ENCODE results near the gene PTH1R.

DNA sequence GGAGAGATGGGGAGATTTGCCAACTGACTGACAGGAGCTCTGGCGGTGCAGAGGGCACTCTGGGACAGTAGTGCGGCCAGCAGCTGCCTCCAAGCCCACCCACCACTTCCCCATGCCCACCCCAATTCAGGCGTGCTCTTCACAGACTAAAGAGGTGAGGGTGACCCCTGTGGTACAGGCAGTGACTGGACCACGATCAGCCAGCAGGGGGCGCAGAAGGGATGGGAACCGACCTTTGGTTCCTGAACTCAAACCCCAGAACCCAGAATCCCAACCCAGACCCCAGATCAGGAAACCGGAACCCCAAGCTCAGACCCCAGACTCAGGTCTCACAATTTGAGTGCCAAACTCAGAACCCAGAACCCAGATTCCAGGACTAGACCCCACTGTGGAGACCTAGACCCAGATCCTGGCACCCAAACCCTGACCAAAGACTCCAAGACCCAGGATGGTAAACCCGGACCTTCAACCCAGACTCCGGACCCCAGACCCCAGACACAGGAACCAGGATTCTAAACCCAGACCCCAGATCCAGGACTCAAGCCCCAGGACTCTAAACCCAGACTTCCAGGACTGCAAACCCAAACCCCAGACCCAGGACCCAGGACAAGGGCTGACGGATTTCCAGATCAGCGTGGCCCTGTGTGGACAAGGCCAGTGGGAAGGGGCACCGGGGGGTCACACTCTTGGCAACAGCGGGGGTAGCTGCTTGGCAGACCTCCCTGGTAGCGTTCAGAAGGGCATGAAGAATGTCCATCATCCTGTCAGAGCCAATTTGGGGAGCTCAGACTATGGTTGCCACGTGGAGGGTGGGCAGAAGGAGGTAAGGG lies 10.6 kb upstream of the PTH1R start:
- no peak for TF ChIP-seq USF2 (IDR thresholded peaks at IDR 0.05; ENCODE audit: borderline replicate concordance, low read depth, low read length)
- no peak for TF ChIP-seq ZNF274 (IDR thresholded peaks at IDR 0.05; ENCODE audit: insufficient read depth, insufficient read length)
- no peak for TF ChIP-seq ZBTB11 (CRISPR knock-in tag; IDR thresholded peaks at IDR 0.05)
- no peak for TF ChIP-seq GATAD2B (conservative IDR thresholded peaks at IDR 0.05; ENCODE audit: low read depth)
- TF ChIP-seq TCF12 (IDR thresholded peaks at IDR 0.05; ENCODE audit: low read depth, low read length) = no peak
- TF ChIP-seq POLR2AphosphoS5 (IDR thresholded peaks at IDR 0.05; ENCODE audit: low read length) = no peak
- no peak for TF ChIP-seq POLR2A (IDR thresholded peaks at IDR 0.05; ENCODE audit: low read depth, low read length)
- TF ChIP-seq BRCA1 (IDR thresholded peaks at IDR 0.05; ENCODE audit: low read depth, low read length) = no peak
- TF ChIP-seq PAX8 (IDR thresholded peaks at IDR 0.05) = no peak
- TF ChIP-seq RAD21 (IDR thresholded peaks at IDR 0.05; ENCODE audit: insufficient read depth, low read depth, low read length) = peak; percentile 80
- TF ChIP-seq IKZF1 (conservative IDR thresholded peaks at IDR 0.05) = no peak
- no peak for TF ChIP-seq ATF2 (IDR thresholded peaks at IDR 0.05; ENCODE audit: low read length)
- no peak for TF ChIP-seq EZH2 (IDR thresholded peaks at IDR 0.05; ENCODE audit: borderline replicate concordance, control insufficient read depth, low read depth, low read length)

All from GM12878 (cell line).